Fibroblast of skin of abdomen (primary cell): ENCODE results near the gene NPIPB12. TPM values are rescaled to one million over a fixed set of nuclear protein-coding genes. Genes with fewer than 3 reads are reported as not detected.
"Not testable (repeated sequence)": the region's sequence is repeated elsewhere in the genome, so short reads cannot be mapped to it uniquely, and the experiment has no call there.

ENCODE experiments used
- DNase-seq: peaks from one replicate; pipeline ENCODE4 v3.0.0-alpha.2; 2013
- polyA plus RNA-seq, 2 experiments: library from polyadenylated mRNA; unstranded; fragments of 120-200 nt; gene quantifications; one replicate each; pipeline ENCODE4 v1.2.1, GENCODE V29; 2013; ENCODE audit not compliant: insufficient read length in 2 of 2

Gene NPIPB12
- polyA plus RNA-seq (2013, experiment 1 of 2; ENCODE audit: insufficient read length): 12.5 TPM
- 19.7 TPM for polyA plus RNA-seq (2013, experiment 2 of 2; ENCODE audit: insufficient read length)

DNA sequence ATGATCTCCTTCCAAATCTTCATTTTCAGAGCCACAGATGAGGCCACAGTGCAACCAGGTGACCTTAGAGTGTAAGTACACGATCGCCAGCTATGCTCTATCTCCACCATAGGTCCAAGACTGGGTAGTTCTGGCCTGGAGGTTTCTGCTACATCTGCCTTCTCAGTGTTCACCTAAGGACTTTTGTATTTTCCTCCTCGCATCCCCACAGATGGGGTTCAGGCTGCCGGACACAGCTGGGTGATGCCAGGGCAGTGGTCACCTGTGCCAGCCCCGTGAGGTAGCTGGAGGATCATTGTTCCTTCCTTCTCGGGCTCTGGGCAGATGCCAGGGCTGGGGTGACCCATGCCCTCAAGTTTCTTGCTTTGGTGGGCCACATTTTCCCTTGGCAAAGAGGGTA lies at the start of gene NPIPB12:
TSS of gene NPIPB12 (minus strand) at position 101 of the 400 bp plus-strand sequence.
- DNase-seq: not testable (repeated sequence)

- not testable (repeated sequence) for DNase-seq
Measured at GRCh38 chr16:29521520-29521919, 15.3 kb upstream of the NPIPB12 start.

DNA sequence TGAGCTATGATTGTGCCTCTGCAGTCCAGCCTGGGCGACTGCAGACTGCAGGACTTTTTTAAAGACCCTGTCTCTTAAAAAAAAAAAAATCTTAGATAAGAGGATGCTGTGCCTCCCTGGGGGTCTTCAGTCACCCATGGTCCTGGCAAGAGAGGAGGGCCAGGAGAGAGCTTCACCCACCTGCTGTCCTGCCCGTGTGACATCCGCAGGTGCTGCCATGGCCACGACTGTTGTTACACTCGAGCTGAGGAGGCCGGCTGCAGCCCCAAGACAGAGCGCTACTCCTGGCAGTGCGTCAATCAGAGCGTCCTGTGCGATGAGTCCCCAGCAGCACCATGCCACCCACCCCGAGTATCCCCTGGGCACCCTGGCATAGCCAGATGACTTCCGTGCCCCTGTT lies 23.9 kb downstream of the NPIPB12 start:
- not testable (repeated sequence) for DNase-seq

- not testable (repeated sequence) for DNase-seq
Measured at GRCh38 chr16:29472065-29472464, 34.1 kb downstream of the NPIPB12 start.

DNA sequence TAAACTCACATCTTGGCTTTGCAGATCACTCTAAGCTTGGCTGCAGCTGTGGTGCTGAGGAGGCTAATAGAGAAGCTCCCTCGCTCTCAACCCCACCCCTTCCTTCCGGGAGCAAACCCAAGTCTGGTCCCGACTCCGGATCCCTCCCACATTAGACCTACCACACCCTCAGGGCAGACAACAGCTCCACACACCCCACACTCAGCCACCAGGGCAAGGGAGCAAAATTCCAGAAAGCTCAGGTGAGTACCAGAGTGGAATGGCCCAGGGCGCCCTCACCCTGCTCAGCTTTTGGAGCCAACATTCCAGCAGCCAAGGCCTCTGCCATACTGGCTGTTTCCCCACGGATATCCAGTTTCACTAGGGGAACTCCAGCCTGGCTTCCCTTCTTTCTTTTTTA lies 36.5 kb downstream of the NPIPB12 start:
- not testable (repeated sequence) for DNase-seq

GRCh38 chr16:29467654-29468366 lies 38.4 kb downstream of the NPIPB12 start:
- DNase-seq: not testable (repeated sequence)

DNA sequence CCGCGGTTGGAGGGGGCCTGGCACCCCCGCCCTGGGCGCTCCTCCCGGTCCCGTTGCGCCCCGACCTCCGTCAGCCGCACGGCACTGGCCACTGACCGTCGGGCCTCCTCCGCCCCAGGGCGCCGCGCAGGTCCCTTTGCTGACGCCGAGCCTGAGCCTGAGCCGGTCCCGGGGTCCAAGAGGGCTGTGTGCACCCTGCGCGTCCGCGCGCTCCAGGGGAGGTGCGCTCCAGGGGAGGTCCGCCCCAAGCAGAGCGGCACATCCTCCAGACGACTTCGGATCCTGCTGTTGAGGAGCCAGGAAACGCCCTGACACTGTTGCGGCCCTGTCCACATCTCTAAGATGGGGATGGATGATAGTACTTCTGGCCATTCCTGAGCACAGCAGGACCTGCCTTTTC lies 39.3 kb downstream of the NPIPB12 start:
- not testable (repeated sequence) for DNase-seq

DNA sequence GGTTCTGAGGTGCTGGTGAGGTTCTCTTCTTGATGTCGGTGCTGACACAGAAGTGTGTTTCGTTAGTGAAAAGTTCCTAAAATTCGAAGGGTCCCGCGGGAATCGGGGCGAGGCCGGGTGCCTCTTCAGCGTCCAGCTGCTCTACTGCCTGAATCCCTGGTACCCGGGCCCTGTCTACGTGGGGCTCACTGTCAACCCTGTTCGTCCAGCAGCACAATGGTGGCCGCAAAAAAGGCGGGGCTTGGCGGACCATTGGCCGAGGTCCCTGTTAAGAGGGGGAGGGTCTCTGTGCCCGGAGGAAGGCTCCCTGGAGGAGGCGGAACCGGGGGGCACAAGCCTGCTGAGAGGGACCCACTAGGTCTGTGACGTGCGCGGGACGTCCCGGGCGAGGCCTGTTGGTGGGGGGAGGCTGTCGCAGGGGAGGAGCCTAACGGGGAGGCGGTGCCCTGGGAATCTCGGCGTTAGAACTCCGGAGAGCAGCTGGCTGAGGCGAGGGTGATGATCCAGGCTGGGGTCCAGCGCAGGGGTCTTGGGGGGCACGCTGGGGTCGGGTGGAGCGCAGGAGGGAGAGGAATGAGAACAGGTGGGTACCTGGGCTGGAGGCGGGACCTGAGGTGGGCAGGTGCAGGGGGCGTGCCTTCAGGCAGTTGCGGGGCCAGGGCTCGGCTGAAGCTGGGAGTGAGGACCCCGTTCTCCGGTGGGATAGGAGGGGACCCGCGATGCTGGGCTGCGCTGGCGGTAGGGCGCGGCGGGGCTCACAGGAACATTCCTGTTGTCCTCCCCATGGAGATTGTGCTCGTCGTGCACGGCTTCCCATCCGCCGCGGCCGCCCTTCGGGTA lies 40.0 kb downstream of the NPIPB12 start:
- DNase-seq: not testable (repeated sequence)

DNA sequence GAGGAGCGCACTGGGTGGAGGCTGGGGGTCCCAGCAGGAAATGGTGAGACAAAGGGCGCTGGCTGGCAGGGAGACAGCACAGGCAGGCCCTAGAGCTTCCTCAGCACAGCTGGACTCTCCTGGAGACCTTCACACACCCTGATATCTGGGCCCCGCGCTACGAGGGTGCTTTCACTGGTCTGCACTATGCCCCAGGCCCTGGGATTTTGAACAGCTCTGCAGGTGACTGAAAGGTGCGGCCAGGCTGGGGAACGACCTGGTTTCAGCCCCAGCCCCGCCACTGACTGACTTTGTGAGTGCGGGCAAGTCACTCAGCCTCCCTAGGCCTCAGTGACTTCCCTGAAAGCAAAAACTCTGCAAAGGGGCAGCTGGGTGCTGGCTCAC lies 45.6 kb downstream of the NPIPB12 start:
- not testable (repeated sequence) for DNase-seq

DNA sequence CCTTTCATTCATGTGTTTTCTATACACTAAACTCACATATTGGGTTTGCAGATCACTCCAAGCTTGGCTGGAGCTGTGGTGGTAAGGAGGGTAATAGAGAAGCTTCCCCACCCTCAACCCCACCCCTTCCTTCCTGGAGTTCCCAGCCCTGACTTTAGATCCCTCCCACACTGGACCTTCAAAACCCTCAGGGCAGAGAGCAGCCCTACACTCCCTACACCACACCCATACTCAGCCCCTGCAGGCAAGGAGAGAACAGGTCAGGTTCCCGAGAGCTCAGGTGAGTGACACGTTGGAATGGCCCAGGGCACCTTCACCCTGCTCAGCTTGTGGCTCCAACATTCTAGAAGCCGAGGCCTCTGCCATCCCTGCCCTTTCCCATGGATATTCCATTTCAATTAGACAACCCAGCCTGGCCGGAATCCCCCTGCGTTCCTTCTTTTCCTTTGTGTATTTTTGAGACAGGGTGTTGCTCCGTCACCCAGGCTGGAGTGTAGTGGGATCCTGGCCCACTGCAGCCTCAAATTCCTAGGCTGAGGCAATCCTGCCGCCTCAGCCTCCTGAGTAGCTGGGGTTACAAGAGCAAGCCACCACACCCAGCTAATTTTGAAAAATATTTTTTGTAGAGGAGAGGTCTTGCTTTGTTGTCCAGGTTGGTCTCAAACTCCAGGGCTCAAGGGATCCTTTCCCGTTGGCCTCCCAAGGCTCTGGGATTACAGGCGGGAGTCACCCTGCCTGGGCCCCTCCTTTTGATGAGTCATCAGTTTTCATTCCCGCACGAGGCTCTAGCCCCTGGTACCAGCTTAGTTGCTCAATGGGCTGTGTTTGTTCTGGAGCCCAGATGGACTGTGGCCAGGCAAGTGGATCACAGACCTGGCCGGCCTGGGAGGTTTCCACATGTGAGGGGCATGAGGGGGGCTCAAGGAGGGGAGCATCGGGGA lies 46.2 kb downstream of the NPIPB12 start, which contains the start of gene SULT1A4:
TSS of gene SULT1A4 (plus strand) at position 208 of the 941 bp plus-strand sequence. CDS start 1,473 bp downstream, outside the sequence.
- not testable (repeated sequence) for DNase-seq

- DNase-seq: not testable (repeated sequence)
Measured at GRCh38 chr16:29457660-29458059, 48.5 kb downstream of the NPIPB12 start.

GRCh38 chr16:29454828-29455227 lies 51.4 kb downstream of the NPIPB12 start:
- DNase-seq: not testable (repeated sequence)

DNA sequence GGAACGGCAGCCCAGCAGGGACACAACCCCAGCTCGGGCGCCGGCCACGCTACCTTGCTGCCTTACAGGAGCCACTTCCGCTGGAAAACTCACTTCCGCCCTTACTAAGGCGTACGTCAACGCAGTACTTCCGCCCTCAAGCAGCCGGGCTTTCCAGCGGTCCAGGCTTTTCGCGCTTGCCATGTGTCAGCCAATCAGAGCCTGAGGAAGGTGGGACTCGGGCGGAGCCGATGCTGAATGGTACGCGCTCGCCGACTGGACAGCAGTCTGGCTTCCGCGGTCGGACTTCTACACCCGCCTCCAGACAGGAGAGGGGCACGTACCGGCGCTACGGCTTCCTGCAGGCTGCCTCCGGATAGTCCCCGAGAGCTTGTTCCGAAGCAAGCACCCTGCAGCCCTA lies 51.9 kb downstream of the NPIPB12 start, which contains the start of the genes BOLA2 and SLX1B:
TSS of gene BOLA2 (minus strand) at position 83 of the 400 bp plus-strand sequence. CDS start 98 bp downstream, outside the sequence.
TSS of gene SLX1B (plus strand) at position 265 of the 400 bp plus-strand sequence.
- not testable (repeated sequence) for DNase-seq

DNA sequence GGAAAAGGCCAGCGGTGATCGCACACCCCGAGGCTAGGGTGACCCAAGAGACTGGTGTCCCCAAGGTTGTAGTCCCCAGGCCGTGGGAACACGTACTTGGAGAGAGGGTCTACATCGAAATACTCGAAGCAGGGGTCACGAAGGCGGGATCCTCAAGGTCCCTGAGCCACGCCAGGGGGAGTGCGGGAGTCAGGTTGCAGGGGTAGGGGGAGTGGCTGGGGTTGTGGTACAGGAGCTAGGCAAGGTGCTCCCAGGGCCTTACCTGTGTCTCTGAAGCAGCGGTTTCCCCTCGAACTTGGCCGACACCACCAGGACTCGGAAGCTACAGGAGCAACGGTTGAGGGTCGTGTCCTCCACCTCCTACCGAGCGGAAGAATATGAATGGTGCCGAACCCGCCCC lies 52.5 kb downstream of the NPIPB12 start:
- not testable (repeated sequence) for DNase-seq
